Ammon's horn (tissue), 1 donor: Measurements from ENCODE around the gene KHK.
"Not testable (repeated sequence)": the region's sequence is repeated elsewhere in the genome, so short reads cannot be mapped to it uniquely, and the experiment has no call there.

Experiments used
- DNase-seq: peaks from one replicate; pipeline ENCODE4 v3.0.0-alpha.2; 2016; ENCODE audit warnings: low spot score

The KHK gene

GRCh38 chr2:27097341-27097740 is 10.8 kb downstream of the KHK start:
- no peak for DNase-seq

GRCh38 chr2:27099334-27099955 is 12.9 kb downstream of the KHK start:
- no peak for DNase-seq

DNA sequence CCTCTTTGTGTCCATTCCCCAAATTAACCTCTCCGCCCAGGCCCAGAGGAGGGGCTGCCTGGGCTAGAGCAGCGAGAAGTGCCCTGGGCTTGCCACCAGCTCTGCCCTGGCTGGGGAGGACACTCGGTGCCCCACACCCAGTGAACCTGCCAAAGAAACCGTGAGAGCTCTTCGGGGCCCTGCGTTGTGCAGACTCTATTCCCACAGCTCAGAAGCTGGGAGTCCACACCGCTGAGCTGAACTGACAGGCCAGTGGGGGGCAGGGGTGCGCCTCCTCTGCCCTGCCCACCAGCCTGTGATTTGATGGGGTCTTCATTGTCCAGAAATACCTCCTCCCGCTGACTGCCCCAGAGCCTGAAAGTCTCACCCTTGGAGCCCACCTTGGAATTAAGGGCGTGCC is 13.5 kb downstream of the KHK start:
- no peak for DNase-seq

DNA sequence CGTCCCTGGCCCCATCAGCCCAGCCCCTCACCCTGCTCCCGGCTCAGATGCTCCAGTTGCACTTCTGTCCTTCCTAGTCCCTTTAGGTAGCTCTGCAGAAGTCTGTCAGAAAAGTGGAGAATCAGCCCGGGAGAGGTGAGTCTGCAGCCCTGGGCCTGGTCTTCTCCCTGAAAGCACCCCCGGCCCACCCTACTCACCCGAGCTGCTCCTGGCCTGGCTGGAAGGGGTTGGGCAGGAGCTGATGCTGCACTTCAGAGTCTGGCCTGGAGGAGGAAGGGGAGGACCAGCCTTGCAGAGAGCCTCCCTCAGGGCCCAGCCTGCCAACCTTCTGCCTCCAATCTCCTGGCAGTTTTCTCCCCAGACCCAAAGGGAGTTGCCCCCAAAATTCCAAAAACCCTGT is 15.8 kb downstream of the KHK start:
- no peak for DNase-seq

GRCh38 chr2:27105981-27106380 is 19.4 kb downstream of the KHK start:
- no peak for DNase-seq

DNA sequence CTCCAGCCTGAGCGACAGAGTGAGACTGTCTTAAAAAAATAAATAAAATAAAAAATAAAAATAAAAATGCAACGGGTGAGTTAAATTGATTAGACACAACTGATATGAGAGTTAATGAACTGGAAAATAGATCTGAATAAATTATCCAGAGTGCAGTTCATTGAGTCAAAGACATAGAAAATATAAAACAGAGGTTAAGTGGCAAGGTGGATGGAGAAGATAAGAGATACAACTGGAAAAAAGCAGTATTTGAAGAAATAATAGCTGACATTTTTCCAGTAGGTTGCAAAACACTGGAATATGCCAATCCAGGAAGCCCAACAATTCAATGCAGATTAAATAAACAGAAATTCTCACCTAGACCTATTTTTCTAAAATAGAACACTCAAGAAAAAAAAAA is 21.6 kb downstream of the KHK start:
- no peak for DNase-seq

- DNase-seq = no peak
These were observed 22.5 kb downstream of the KHK start for GRCh38 chr2:27109083-27109482.

DNA sequence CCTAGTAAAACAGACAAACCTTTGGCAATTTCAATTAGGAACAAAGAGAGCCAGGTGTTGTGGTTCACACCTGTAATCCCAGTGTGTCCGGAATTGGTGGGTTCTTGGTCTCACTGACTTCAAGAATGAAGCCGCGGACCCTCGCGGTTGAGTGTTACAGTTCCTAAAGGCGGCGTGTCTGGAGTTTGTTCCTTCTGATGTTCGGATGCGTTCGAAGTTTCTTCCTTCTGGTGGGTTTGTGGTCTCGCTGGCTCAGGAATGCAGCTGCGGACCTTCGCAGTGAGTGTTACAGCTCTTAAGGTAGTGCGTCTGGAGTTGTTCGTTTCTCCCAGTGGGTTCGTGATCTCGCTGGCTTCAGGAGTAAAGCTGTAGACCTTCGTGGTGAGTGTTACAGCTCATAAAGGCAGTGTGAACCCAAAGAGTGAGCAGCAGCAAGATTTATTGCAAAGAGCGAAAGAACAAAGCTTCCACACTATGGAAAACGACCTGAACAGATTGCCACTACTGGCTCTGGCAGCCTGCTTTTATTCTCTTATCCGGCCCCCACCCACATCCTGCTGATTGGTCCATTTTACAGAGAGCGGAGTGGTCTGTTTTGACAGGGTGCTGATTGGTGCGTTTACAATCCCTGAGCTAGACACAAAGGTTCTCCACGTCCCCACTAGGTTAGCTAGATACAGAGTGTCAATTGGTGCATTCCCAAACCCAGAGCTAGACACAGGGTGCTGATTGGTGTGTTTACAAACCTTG is 24.2 kb downstream of the KHK start:
- DNase-seq = not testable (repeated sequence)

- DNase-seq = not testable (repeated sequence)
These were observed 25.0 kb downstream of the KHK start for GRCh38 chr2:27111392-27112078.

DNA sequence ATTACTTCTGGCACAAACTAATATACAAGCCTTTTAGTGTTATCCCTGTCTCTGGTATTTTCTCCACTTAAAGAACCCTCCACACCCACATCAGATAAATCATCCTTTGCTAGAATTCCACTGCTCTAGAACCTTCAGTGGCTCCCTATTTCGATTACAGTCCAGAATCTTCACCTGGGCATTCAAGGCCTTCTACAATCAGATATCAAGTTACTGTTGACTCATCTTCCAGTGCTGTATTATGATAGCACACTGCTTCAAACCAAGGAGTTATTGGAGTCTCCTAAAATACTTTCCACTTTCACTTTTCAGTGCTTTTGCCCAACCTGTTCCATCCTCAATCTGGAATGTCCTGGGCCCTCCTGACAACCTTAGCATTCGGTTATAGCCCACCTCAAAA is 28.9 kb downstream of the KHK start:
- DNase-seq = no peak

DNA sequence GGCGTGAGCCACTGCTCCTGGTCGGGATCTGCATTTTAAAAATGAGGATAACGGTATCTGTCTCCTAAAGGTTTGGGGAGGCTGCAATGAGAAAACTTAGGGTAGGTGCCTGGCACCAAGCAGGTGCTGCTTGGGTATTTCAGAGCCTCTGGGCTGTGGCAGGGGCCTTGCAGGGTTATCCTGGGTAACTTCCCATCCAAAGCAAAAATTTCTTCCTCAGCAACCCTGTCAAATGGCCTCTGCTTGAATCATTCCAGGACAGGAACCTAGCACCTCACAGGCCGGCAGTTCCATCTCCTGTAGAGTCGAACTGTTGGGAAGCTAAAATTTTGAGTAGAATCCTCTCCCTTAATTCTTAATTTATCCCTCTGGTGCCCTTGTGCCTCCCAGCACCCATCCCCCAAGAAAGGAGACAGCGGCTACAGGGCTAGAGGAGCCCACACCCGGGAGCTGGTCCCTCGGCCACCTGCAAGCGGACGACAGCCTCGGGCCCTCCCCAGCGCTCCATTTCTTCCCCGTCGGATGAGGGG is 31.5 kb downstream of the KHK start:
- no peak for DNase-seq

DNA sequence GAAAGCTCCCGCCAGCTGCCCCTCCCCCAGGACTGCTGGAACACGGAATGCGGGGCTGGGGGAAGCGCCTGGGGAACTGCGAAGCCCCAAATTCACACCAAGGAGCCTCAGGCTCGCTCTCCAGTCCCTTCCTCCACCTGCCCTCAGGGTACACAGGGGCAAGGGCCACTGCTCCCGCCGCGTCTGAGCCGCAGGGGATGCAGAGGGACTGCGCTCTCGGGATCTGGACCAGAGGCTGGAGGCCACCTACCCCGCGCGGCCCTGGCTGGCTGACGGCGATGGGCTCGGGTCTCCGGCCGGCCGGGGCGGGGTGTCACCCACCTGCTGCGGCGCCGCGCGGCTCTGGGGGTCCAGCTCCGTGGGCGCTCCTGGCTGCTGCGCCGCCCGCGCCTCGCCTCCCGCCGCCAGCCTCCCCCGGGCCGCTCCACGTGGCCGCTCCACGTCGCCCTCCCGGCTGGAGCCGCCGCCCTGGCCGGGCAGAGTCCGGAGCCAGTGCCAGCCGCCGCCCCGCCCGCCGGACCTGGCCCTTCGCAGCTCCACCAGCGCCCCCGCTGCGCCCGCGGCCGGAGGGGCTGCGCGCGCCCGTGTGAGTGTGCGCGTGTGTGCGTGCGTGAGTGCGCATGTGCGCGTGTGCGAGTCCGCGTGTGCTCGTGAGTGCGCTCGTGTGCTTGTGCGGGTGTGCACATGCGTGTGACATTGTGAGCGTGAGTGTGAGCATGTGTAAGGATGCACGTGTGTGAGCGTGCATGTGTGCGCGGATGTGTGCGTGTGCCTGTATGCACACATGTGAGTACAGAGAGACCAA is 32.2 kb downstream of the KHK start, which contains the start of gene CGREF1:
CGREF1 (minus strand) TSS at position 604 of the 805 bp plus-strand sequence. CDS start 14,762 bp downstream, outside the sequence.
- DNase-seq = peak; percentile 37

DNA sequence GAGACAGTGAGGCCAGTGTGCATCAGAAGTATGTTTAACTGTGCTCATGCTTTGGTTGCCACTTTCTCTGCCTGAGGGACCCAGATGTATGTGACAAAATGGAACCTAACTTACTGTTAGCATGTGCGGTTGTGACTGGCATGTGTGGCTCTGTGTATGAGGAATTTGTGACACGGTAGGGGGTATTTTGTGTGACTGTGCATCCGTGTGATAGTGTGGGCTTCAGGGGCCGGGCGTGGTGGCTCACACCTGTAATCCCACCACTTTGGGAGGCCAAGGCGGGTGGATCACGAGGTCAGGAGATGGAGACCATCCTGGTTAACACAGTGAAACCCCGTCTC is 32.7 kb downstream of the KHK start:
- not testable (repeated sequence) for DNase-seq

GRCh38 chr2:27121906-27122305 is 35.3 kb downstream of the KHK start:
- DNase-seq = no peak

- DNase-seq = no peak
These were observed 36.2 kb downstream of the KHK start for GRCh38 chr2:27122791-27123190.

DNA sequence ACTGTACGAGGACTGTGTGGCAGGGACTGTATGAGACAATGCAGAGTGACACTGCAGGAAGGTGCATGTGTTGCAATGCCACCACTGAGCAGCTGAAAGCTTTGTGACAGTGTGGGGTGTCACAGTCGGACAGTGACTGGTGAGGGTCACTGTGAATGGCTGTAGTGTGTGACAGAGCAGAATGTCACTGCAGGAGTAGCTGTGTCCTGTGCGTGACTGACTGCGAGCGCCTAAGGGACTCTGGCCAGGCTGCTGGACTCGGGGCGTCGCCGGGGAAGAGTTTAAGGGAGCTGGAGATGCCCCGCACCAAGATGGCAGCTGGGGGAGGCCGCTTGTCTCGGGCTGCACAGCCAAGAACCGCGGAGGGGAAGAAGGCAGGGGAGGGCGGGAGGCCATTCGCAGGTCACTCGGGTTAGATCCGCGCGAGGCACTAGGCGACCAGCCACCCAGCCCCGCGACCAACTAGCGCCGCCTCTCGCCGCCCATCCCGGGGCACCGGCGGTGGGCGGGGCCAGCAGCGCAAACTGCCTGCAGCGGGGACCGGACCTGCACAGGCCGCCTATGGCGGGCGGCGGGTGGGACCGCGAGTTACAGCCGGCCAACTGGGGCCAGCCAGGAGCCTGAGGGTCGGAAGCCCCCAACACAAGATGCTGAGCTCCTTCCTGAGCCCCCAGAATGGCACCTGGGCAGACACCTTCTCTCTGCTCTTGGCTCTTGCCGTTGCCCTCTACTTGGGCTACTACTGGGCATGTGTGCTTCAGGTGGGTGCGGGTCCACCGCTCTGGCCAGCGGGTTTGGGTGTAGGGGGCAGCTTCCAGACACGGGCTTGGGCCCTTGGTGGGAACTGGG is 37.0 kb downstream of the KHK start, which contains the start of gene ABHD1:
ABHD1 (plus strand) TSS at position 514 of the 849 bp plus-strand sequence; CDS start at position 648, 134 bp downstream.
- DNase-seq = peak; percentile 78

DNA sequence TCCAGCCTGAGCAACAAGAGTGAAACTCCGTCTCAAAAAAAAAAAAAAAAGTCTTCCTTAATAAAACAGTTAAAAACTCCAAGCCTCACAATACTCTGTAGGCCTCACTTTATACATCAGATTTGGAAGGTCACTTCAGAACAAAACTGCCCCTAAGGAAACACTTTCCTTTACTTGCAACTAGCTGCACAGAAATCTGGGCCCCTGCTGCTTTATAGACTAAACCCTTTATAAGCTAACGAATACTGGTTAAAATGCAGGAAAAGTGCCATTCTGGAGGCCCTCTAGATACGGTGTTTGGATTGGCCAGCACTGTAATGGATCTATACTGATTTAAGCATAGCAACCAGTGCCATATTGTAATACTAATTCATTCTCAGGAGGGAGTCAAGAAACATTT is 38.5 kb downstream of the KHK start:
- no peak for DNase-seq

GRCh38 chr2:27126252-27126710 is 39.7 kb downstream of the KHK start:
- no peak for DNase-seq

GRCh38 chr2:27127883-27128667 is 41.5 kb downstream of the KHK start:
- DNase-seq = no peak
